HK-2 (cell line): ENCODE data around the gene COL8A2.

Experiments
- DNase-seq: peaks from one replicate; pipeline ENCODE4 v3.0.0-alpha.2; 2018; ENCODE audit not compliant: unreplicated experiment

Gene COL8A2

DNA sequence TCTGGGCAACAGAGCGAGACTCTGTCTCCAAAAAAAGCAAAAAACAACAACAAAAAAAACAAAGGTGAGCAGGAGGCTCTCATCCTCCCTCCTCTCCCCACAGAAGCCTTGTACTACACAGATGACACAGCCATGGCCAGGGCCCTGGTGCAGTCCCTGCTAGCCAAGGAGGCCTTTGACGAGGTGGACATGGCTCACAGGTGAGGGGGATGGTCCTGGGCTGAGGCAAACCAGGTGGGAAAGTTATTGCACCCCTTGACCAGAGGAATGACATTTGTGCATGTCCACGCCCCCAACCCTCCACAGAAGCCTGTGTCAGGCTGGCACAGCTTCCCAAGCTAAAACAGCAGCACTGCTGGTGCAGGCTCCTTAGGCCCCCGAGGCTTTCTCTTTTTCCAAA lies 33.9 kb downstream of the COL8A2 start:
- DNase-seq, result no peak

GRCh38 chr1:36089393-36090121 lies 35.5 kb downstream of the COL8A2 start:
- DNase-seq, result peak; percentile 30

- DNase-seq, result peak; percentile 90
These were observed 36.2 kb downstream of the COL8A2 start, which contains the start of gene ADPRS for GRCh38 chr1:36088577-36089392. Gene ADPRS, plus strand, starts transcription at chr1:36088892. Its CDS starts 13 bp downstream, at chr1:36088905.

DNA sequence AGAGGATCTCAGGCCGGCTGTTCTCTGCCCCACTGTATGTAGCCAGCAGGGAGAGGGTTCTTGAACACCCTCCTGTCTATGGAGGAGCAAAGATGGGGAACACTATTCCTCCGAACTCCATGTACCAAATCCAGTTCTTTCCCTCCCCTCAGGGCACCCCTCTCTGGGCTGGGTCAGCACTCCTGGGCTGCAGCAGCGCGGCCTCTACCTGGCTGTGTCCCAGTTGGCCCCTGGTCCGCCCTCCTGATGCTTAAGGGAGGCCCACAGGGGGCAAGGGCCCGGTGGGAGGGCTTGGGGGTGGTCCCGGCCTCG lies 36.8 kb downstream of the COL8A2 start:
- no peak for DNase-seq

- no peak for DNase-seq
These were observed 37.5 kb downstream of the COL8A2 start for GRCh38 chr1:36087233-36088123.

- no peak for DNase-seq
These were observed 38.3 kb downstream of the COL8A2 start for GRCh38 chr1:36086529-36087232.

- DNase-seq, result no peak
These were observed 39.1 kb downstream of the COL8A2 start for GRCh38 chr1:36085686-36086526.

GRCh38 chr1:36085126-36085525 lies 39.9 kb downstream of the COL8A2 start:
- no peak for DNase-seq

DNA sequence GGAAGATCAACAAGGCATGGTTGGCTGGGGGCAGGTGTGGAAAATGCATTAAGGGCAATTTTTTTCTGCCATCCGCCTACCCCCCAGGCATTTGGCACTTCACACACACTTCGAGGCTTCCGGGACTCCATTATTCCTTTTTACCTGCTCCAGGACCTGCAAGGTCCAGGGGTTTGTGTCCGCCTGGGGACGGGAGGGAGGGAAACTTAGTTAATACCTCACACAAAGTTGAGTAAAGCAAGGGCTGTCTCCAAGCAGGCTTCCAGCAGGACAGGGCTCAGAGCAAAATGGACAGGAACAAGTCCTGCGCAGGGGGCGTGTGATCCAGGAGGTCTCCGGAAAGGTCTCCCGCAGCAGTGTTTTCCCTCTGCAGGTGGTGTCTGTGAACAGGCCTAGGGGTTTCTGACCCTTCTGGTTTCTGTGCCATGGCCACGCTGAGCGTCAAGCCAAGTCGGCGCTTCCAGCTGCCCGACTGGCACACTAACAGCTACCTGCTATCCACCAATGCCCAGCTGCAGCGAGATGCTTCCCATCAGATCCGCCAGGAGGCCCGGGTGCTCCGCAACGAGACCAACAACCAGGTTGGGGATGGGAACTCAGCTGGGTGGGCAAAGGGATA lies 40.4 kb downstream of the COL8A2 start:
- no peak for DNase-seq

DNA sequence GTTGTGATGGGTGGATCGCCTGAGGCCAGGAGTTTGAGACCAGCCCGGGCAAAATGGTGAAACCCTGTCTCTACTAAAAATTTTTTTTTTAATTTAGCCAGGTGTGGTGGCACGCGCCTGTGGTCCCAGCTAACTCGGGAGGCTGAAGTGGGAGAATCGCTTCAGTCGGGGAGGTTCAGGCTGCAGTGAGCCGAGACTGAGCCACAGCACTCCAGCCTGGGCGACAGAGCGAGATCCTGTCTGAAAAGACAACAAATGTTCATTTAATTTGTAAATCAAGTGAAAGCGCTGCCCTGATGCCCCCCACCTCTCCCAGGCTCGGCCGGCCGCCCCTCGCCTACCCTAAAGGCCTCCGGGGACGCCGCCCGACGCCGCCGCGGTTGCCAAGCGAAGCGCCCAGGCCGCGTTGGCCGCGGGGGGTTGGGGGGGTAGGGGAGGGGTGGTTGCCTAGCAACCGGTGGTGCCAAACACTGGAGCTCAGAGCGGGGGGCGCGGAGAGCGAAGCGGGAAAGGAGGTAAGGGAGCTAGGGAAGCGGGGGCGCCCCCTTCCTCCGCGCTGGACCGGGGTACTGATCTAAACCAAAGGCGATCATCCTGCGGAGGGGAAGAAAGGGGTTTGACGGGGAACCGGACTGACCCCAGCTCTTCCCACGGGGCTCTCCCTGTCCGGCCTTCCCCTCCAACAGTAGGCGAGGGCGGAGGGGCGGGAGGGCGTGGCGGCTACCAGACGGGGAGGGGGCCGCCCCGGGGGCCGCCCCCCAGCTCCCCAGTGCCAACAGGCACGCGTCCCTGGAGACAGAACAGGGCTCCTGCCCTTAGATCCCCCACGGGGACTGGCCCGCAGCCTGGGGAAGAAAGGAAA lies 41.2 kb downstream of the COL8A2 start, which contains the start of gene TEKT2:
TSS of gene TEKT2 (plus strand) at position 460 of the 862 bp plus-strand sequence. CDS start 828 bp downstream, outside the sequence.
- no peak for DNase-seq

DNA sequence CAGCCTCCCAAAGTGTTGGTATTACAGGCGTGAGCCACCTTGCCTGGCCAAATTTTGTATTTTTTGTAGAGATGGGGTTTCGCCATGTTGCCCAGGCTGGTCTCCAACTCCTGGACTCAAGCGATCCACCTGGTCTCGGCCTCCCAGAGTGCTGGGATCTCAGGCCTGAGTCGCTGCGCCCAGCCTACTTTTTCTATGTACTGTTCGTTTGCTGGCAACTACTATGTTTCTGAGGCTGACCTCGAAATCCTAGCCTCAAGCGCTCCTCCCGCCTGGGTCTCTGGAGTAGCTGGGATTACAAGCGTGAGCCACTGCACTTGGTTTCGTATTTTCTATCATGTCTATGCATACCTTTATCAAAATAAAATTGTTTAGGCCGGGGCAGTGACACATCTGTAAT lies 41.8 kb downstream of the COL8A2 start:
- DNase-seq, result no peak

DNA sequence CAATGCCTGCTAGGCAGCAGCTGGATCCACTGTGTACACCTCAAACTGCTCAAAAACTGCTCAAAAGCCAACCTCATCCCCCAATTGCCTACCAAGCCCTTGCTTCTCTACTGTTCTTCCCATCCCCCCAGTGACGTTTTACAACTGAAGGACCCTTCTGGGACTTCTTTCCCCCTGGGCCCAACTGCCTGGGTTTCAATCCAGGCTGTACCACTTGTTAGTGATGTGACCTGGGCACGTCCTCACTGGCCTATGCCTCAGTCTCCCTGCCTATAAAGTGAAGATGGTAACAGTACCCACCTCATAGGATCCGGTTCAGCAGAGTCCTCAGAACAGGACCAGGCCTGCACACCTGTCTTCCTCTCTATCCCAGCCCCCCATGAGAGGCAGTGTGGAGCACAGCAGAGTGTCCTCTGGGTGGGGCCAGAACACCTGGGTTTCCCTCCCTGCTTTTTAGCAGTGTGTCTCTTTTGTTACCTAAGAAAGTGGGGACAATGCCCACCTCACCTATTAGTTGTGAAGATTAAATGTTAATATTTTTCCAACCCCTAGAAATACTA lies 43.0 kb downstream of the COL8A2 start:
- DNase-seq, result no peak

DNA sequence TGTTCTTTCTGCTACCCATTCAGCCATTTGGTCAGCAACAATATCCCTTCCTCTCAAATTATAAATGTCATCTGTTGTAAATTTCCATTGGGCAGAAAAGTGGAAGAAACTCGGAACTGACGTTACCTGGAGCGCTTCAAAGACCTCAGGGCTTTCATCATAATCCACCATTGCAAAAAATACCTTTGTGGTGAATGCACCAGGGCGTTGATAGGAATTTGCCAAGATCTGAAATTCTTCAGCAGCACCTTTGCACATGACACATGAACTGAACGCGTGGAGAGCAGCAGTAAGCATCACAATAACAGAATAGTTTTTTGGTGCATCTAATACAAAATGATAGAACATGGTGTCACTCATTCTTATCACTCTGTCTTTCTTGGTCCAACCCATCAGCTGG lies 44.2 kb downstream of the COL8A2 start:
- no peak for DNase-seq

DNA sequence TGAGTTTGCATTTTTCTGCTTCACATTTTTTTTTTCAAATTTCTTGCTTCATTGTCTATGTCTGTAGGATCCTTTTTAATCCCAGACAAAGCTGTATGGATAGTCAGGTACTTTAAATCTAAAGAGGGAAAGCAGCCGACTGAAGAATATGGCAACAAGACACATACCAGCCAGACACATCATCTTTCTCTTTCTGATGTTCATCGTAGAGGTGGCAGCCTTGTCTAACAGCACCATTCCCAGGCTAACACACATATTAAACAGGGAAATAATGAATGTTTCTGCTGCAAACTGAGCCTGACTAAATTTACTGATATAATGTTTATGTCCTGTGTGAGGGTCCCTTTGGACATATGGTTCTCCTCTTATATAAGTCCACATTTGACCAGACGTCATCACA lies 44.8 kb downstream of the COL8A2 start:
- DNase-seq, result no peak

GRCh38 chr1:36076979-36077573 lies 47.9 kb downstream of the COL8A2 start:
- DNase-seq, result no peak

DNA sequence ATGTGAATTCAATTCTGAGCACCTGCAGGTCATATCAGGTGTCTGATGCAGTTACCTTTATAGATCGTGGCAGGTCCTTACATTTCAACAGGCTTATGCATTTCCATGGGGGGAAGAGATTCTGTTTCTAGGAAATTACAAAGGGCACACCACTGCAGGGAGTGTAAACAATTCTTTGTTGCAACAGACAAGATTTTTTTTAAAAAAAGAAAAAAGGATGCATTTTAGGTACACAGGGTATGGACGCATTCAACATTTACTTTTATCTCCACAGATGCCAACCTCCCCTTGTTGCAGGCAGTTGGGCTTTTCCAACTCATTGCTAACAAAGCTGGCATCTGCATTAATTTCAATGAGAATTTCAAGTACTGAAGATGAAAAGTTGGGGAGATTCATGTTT lies 54.7 kb downstream of the COL8A2 start:
- DNase-seq, result no peak

- no peak for DNase-seq
These were observed 56.2 kb downstream of the COL8A2 start for GRCh38 chr1:36068866-36069265.

- DNase-seq, result no peak
These were observed 57.2 kb downstream of the COL8A2 start for GRCh38 chr1:36067871-36068270.
